IPS DF 4.7 (cell line): ENCODE measurements around the gene HTD2.

Source experiments
- DNase-seq: peaks from one replicate; pipeline ENCODE4 v3.0.0-alpha.2; 2013; ENCODE audit warnings: low spot score; ENCODE audit errors: extremely low read depth

The HTD2 gene

DNA sequence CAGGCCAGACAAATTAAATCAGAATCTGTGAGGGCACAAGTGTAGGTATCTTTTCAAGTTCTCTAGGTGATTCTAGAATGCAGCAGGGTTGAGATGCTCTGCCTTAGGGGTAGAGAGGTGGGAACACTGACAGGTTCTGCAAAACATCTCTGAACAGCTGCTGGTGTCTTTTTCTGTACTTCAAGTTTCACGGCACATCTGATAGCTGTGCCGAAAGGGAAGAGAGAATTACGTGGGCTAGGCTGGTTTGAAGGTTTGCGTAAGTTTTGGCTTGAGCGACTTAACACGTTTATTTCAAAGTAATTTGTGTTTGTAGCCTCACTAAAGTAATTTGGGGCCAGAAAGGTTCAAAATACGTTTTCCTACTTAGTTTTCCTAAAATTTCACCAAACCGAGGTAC, 48.9 kb downstream of the HTD2 start:
- DNase-seq: no peak

DNA sequence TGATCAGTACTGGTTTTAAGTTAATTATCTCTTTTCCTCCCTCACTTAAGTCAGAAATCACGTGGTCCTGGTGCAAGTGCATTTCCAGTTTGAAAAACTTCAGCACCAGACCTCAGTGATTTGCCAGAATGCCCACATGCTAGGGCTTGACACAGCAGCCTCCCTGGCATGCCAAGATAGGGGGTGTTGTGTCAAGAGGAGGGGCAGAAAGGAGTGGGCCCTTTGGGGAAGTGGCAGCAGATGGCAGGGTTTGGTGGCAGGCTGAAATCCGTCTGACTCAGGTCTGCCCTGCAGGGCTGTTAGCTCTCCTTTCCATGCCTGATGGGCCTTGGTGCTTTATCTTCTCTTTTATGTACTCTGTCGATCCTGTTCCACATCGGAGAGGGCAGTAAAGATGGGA, 49.7 kb downstream of the HTD2 start:
- DNase-seq: no peak

DNA sequence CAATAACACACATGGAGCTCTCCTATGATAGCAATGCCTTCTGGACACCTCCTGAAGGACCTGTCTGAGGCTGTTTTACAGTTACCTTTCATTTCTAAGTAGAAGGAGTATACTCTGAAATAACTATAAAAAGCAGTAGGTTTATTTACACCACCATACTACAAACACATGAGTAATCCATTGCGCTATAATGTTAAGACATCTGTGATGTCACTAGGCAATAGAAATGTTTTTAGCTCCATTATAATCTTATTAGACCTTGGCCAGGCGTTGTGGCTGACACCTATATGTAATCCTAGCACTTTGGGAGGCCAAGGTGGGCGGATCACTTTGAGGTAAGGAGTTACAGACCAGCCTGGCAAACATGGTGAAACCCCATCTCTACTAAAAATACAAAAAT, 51.1 kb downstream of the HTD2 start:
- DNase-seq: no peak

DNA sequence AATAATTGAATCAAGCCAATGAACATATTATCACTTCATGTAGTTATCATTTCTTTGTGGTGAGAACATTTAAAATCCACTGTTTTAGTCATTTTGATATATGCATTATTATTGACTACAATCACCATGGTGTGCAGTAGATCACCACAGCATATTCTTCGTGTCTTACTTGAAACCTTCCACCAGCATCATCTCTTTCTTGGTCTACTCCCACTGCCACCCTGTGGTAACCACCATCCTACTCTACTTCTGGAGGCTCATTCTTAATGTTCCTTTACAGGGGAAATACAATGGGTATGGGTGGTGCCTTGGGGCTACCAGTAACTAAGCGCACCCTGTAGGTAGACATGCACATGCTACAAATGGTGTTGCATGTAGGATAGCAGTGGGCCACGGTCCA, 51.8 kb downstream of the HTD2 start:
- no peak for DNase-seq

DNA sequence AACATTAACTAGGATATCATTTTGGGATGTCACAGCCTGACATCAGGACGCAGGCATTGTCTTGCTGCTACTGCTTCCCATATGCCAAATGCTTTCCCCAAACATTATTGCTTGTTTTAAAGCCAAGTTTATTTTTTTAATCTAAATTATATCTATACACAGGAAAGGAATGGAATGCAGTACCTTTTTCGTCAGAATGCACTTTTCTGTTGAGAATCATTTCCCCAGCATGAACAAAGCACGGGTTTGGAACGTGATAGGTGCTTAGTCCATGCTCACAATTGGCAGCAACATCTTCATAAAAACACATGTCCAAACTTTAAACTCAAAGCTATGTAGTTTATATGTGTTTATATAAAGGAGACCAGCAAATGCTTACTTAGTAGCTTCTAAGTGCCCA, 52.5 kb downstream of the HTD2 start:
- DNase-seq: no peak

DNA sequence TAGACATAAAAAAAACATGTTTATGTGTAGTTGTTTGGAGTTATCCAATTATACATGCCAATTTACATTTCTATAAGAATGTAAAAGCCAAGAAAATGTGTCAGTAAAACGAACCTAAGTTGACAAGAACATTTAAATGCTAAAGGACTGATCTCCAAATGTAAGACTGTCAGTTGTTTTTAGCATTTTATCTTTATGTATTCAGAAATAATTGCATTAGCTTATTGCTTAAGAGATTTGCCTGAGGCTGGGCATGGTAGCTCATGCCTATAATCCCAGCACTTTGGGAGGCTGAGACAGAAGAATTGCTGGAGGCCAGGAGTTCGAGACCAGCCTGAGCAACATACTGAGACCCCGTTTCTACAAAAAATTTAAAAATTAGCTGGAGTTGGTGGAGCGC, 53.3 kb downstream of the HTD2 start:
- no peak for DNase-seq

DNA sequence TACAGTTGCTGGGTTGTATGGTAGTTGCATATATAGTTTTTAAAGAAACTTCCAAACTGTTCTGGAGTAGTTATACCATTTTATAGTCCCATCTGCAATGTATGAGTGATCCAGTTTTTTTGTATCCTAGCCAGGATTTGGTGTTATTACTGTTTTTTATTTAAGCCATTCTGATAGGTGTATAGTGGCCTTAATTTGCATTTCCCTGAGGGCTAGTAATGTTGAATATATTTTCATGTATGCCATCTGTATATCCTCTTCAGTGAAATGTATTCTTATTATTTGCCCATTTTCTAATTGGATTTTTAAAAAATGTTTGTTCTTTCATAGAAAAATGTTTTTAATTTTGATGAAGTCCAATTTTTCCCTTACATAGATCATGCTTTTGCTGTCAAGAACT, 55.5 kb downstream of the HTD2 start:
- no peak for DNase-seq

DNA sequence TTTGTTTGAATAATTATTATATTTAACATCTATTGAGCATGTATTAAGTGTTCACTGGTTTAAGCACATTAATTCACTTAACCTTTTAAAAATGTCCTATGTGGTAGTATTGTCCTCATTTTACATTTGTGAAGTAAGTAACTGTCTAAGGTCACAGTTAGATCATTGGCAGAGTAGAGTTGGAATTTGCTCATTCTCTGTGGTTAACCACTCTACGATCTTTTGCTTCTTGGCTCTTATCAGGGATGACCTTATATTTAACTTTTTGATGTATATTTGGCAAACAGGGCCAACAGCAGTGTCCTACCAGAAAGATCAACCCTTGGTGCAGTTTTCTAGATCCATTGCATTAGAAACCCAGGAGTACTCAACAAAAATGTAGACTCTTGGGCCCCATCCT, 60.4 kb downstream of the HTD2 start:
- DNase-seq: no peak

DNA sequence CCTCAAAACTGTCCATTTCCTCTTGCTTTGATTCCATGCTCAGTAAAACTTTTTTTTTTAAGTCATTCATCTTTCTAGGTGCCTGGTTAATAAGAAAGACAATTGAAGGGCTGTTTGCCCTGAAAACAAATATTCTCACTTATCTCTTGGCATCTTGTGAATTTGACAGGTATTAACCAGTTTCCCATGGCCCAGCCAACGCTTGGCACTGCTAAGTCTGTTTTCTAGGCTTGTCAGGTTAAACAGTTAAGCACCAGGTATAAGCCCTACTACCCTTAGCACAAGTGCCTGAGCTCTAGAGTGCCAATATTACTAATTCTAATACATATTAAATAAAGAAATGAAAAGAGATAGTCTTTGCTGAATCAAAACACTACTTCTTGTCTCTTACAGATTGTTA, 62.7 kb downstream of the HTD2 start:
- no peak for DNase-seq
